Islet of Langerhans (tissue), 1 donor: ENCODE data around the gene KLHL17.

Experiments
- FAIRE-seq: peaks from one replicate; lab custom pipeline; 2011; peaks lifted over from hg19 to GRCh38; lab: Jason Lieb, UNC

Gene KLHL17

GRCh38 chr1:960363-961131, at the start of gene KLHL17:
Gene KLHL17, plus strand, starts transcription at chr1:960584. Its CDS starts 110 bp downstream, at chr1:960694.
- FAIRE-seq: no peak

- FAIRE-seq: no peak
Observed at GRCh38 chr1:910881-911721, 49.3 kb upstream of the KLHL17 start.

- FAIRE-seq: no peak
Observed at GRCh38 chr1:911875-912739, 48.3 kb upstream of the KLHL17 start.

GRCh38 chr1:912740-913301, 47.6 kb upstream of the KLHL17 start:
- FAIRE-seq: no peak

- FAIRE-seq: no peak
Observed at GRCh38 chr1:913491-914130, 46.8 kb upstream of the KLHL17 start.

- FAIRE-seq: no peak
Observed at GRCh38 chr1:914131-914890, 46.1 kb upstream of the KLHL17 start.

- no peak for FAIRE-seq
Observed at GRCh38 chr1:914891-915280, 45.5 kb upstream of the KLHL17 start.

GRCh38 chr1:915295-916172, 44.9 kb upstream of the KLHL17 start:
- FAIRE-seq: no peak

GRCh38 chr1:916173-917075, 44.0 kb upstream of the KLHL17 start:
- FAIRE-seq: no peak

- FAIRE-seq: no peak
Observed at GRCh38 chr1:917076-917459, 43.3 kb upstream of the KLHL17 start.

- FAIRE-seq: no peak
Observed at GRCh38 chr1:917466-918091, 42.8 kb upstream of the KLHL17 start.

GRCh38 chr1:918353-918752, 42.0 kb upstream of the KLHL17 start:
- no peak for FAIRE-seq

GRCh38 chr1:918843-919242, 41.5 kb upstream of the KLHL17 start:
- FAIRE-seq: no peak

- no peak for FAIRE-seq
Observed at GRCh38 chr1:919271-919872, 41.0 kb upstream of the KLHL17 start.

GRCh38 chr1:920010-920409, 40.4 kb upstream of the KLHL17 start:
- FAIRE-seq: no peak

GRCh38 chr1:920521-920920, 39.9 kb upstream of the KLHL17 start:
- no peak for FAIRE-seq

GRCh38 chr1:921011-921837, 39.2 kb upstream of the KLHL17 start:
- no peak for FAIRE-seq
